Keratinocyte (primary cell): ENCODE measurements around the gene SHROOM3.

Experiments used
- CTCF ChIP-seq, 3 experiments: IDR thresholded peaks in 1 of 3; conservative IDR thresholded peaks in 1 of 3; optimal IDR thresholded peaks in 1 of 3; 2 replicates in 2 of 3; 3 replicates in 1 of 3; pipeline versions ENCODE3 to v1.5.1; 2011; ENCODE audit warnings: low read length in 3 of 3, mild to moderate bottlenecking in 3 of 3, moderate library complexity in 2 of 3, control low read depth in 1 of 3, inconsistent platforms in 1 of 3; ENCODE audit not compliant: insufficient read depth in 2 of 3; ENCODE audit errors: extremely low read depth in 1 of 3
- EZH2 ChIP-seq: IDR thresholded peaks from one replicate; pipeline ENCODE4 v1.6.1; 2012; ENCODE audit warnings: inconsistent platforms, mild to moderate bottlenecking, low read length, moderate library complexity

- TF ChIP-seq CTCF (optimal IDR thresholded peaks at IDR 0.05 in 1 of 3, IDR thresholded peaks at IDR 0.05 in 1 of 3, conservative IDR thresholded peaks at IDR 0.05 in 1 of 3; ENCODE audit: extremely low read depth in 1 of 3, insufficient read depth in 2 of 3, low read length in 3 of 3) (peak in 1 of 3 experiments; percentile 15), EZH2 (no peak)
Observed at GRCh38 chr4:76723373-76723772, 288.3 kb downstream of the SHROOM3 start.
